SK-N-SH (cell line): Measurements from ENCODE around the gene EME2. TPM values are rescaled to one million over a fixed set of nuclear protein-coding genes. Genes with fewer than 3 reads are reported as not detected.

Experiments
- CTCF ChIA-PET: fragments of 300-600, 350-600 bp; formaldehyde crosslinking; extraction: SDS; loops from one replicate; lab custom pipeline; 2021; lab: Yijun Ruan, JAX
- POLR2A ChIA-PET: fragments of 350-600 bp; sonication (Branson Sonifier 250); formaldehyde crosslinking; extraction: SDS; loops from one replicate; lab custom pipeline; 2020; ENCODE audit warnings: antibody characterized with exemption, inconsistent platforms; lab: Yijun Ruan, JAX
- DNase-seq: peaks from one replicate; pipeline ENCODE4 v3.0.0; 2012
- H2AFZ ChIP-seq: fragments of 200-600 bp; sonication (generic); 2 replicates; pipeline ENCODE4 v1.8.1; 2016; ENCODE audit warnings: antibody characterized with exemption, mild to moderate bottlenecking, low read depth
- H3F3A ChIP-seq: fragments of 200-600 bp; sonication (generic); replicated peaks from 2 replicates; pipeline ENCODE3; 2016; ENCODE audit warnings: antibody characterized with exemption, mild to moderate bottlenecking; ENCODE audit not compliant: insufficient read depth
- H3K27ac ChIP-seq, 2 experiments: fragments of 200-500 bp in 1 of 2; fragments of 200-600 bp in 1 of 2; sonication (Bioruptor generic) in 1 of 2; sonication (generic), shearing (Covaris generic) in 1 of 2; 2 replicates each; pipeline versions ENCODE4 v1.5.1 to v1.6.1; 2014 to 2016; ENCODE audit warnings: low read depth in 2 of 2, inconsistent platforms in 1 of 2, low read length in 1 of 2, mild to moderate bottlenecking in 1 of 2, mixed read lengths in 1 of 2
- H3K27me3 ChIP-seq: fragments of 200-600 bp; sonication (generic), shearing (Covaris generic); 2 replicates; pipeline ENCODE4 v1.6.1; 2016; ENCODE audit warnings: mixed run types; ENCODE audit not compliant: insufficient read depth
- H3K36me3 ChIP-seq, 2 experiments: fragments of 200-500 bp in 1 of 2; fragments of 200-600 bp in 1 of 2; sonication (Bioruptor generic) in 1 of 2; sonication (generic) in 1 of 2; replicated peaks in 1 of 2; 2 replicates each; pipeline versions ENCODE3 to v1.5.1; 2014 to 2016; ENCODE audit warnings: low read length in 1 of 2, mild to moderate bottlenecking in 1 of 2; ENCODE audit not compliant: insufficient read depth in 2 of 2, control insufficient read depth in 1 of 2
- H3K4me1 ChIP-seq, 2 experiments: fragments of 200-500 bp in 1 of 2; fragments of 200-600 bp in 1 of 2; sonication (Bioruptor generic) in 1 of 2; sonication (generic), shearing (Covaris generic) in 1 of 2; 2 replicates each; pipeline versions ENCODE4 v1.5.1 to v1.6.1; 2014 to 2016; ENCODE audit warnings: low read depth in 1 of 2, low read length in 1 of 2, mixed run types in 1 of 2; ENCODE audit not compliant: insufficient read depth in 2 of 2, control insufficient read depth in 1 of 2
- H3K4me2 ChIP-seq: fragments of 200-600 bp; sonication (generic), shearing (Covaris generic); 2 replicates; pipeline ENCODE4 v1.6.1; 2017; ENCODE audit warnings: mixed run types
- H3K4me3 ChIP-seq, 2 experiments: fragments of 200-500 bp in 1 of 2; fragments of 200-600 bp in 1 of 2; sonication (Bioruptor generic) in 1 of 2; sonication (generic), shearing (Covaris generic) in 1 of 2; 2 replicates each; pipeline versions ENCODE4 v1.5.1 to v1.8.1; 2014 to 2016; ENCODE audit warnings: low read depth in 2 of 2, inconsistent platforms in 1 of 2, low read length in 1 of 2, mild to moderate bottlenecking in 1 of 2, mixed read lengths in 1 of 2, moderate library complexity in 1 of 2
- H3K79me2 ChIP-seq: fragments of 200-600 bp; sonication (generic); 2 replicates; pipeline ENCODE4 v1.8.1; 2017; ENCODE audit warnings: mild to moderate bottlenecking; ENCODE audit not compliant: insufficient read depth
- H3K9ac ChIP-seq: fragments of 200-600 bp; sonication (generic); 2 replicates; pipeline ENCODE4 v1.6.1; 2017; ENCODE audit warnings: mixed run types
- H3K9me2 ChIP-seq: fragments of 200-600 bp; sonication (generic); 2 replicates; pipeline ENCODE4 v1.6.1; 2017; ENCODE audit warnings: mixed run types
- H3K9me3 ChIP-seq: fragments of 200-600 bp; sonication (generic); 2 replicates; pipeline ENCODE4 v1.6.1; 2017; ENCODE audit warnings: mixed run types, mild to moderate bottlenecking, moderate library complexity
- H4K20me1 ChIP-seq: fragments of 200-600 bp; sonication (generic); 2 replicates; pipeline ENCODE4 v1.6.1; 2017; ENCODE audit warnings: mild to moderate bottlenecking, mixed run types; ENCODE audit not compliant: insufficient read depth
- CHD2 ChIP-seq: fragments of 150-350 bp; IDR thresholded peaks from 2 replicates; pipeline ENCODE4 v1.6.1; 2018; ENCODE audit warnings: low read length; ENCODE audit not compliant: partially characterized antibody
- FOSL2 ChIP-seq: IDR thresholded peaks from 2 replicates; pipeline ENCODE4 v1.4.0; 2012; ENCODE audit warnings: low read depth, mild to moderate bottlenecking, moderate library complexity, borderline replicate concordance
- JUND ChIP-seq: IDR thresholded peaks from 2 replicates; pipeline ENCODE4 v1.4.0; 2012
- POLR2AphosphoS5 ChIP-seq: IDR thresholded peaks from 2 replicates; pipeline ENCODE4 v1.6.1; 2012; ENCODE audit warnings: low read depth, low read length
- RCOR1 ChIP-seq: fragments of 150-350 bp; IDR thresholded peaks from 2 replicates; pipeline ENCODE4 v1.6.1; 2017; ENCODE audit warnings: antibody characterized with exemption, low read length
- YY1 ChIP-seq: IDR thresholded peaks from 2 replicates; pipeline ENCODE4 v1.4.0; 2012; ENCODE audit warnings: low read depth, mild to moderate bottlenecking
- WGBS: methylation state at CpG from one replicate; pipeline ENCODE4 v1.1.6; 2017; ENCODE audit warnings: low lambda C conversion rate; 5-methylcytosine and 5-hydroxymethylcytosine counted together
- polyA plus RNA-seq, 3 experiments: library from polyadenylated mRNA; depleted of rRNA; stranded (reverse); fragments of >200 nt; gene quantifications; 2 replicates each; pipeline ENCODE4 v1.2.3, GENCODE V29; 2012
- TF ChIP-seq, protein P1 (sequence below): IDR thresholded peaks from 2 replicates; pipeline ENCODE4; 2012
- TF ChIP-seq, protein P2 (sequence below): IDR thresholded peaks from 2 replicates; pipeline ENCODE4 v1.6.1; 2012; ENCODE audit warnings: mild to moderate bottlenecking, low read depth, low read length, moderate library complexity

The EME2 gene
- polyA plus RNA-seq, 1 of the 3 experiments (the other 2 are of a cell fraction), result 10.1 TPM

DNA sequence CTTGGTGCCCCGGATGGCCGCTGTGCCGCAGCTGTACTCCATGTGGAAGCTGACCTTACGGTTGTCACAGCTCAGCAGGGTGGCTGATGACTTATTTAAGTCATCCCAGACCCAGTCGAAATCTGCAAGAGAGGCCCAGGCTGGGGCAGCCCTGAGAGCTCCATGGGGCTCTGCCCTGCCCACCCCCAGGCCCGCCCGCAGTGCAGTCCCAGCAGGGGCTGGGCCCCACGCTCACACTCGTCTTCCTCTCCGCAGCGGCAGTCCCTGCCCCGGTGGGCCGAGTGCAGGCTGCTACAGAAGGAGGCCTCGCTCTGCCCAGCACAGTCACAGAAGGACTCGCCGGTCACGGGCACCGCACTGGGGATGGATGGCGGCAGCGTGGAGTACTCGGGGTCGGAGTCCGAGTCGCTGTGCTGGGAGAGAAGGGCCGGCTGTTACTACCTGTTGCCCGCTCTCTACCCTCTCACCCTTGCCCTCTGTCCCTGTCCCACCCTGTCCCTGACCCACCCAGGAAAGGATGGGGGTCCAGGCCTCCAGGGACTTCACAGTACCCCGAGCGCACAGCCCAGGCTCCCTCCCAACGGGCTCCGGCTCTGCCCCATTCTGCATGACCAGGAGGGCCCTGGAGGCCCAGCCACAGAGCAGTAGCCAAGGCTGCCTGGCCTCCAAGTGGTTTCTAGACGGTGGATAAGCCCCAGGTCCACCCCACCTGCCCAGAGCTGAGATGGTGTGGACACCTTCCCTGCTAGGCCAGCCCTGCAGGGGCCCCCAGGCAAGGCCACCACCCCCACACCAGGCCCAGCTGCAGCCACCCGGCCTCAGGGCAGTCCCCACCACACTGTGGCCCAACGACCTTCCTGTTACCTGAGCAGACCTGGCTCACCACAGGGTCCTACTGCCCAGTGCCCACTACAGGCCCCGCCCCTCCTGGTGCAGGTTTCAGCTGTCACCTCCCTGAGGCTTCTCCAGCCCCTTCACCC lies 5.9 kb downstream of the EME2 start:
- Histone ChIP-seq H3K27me3 (no peaks in the 10 kb centered on the region), H3K79me2 (peaks cover 42% of the 10 kb centered on the region), H3K36me3 (peaks cover 3 to 37% of the 10 kb centered on the region in 2 experiments), H3K9me3 (no peaks in the 10 kb centered on the region), H2AFZ (no peak overlapping the region), H3F3A (peaks cover 8% of the 10 kb centered on the region), H3K9me2 (no peaks in the 10 kb centered on the region), H3K4me2 (no peak overlapping the region), H3K4me1 (peaks cover 0 to 21% of the 10 kb centered on the region in 2 experiments; a peak in 2 of 4 replicates), H3K9ac (no peak overlapping the region), H3K4me3 (no peak overlapping the region), H4K20me1 (peaks cover 13% of the 10 kb centered on the region; the same call in 1 of the 2 replicates), H3K27ac (no peak overlapping the region)
- no peak for DNase-seq
- CTCF ChIA-PET, result interaction anchor here (0.6 kb wide), 1 partner anchor 375 kb away, joined by 4 read pairs; no protein-coding TSS in a partner anchor
- 93% methylated on average over 22 of the region's 34 CpGs for whole genome bisulfite sequencing
- POLR2A ChIA-PET, result no interaction called here
- TF ChIP-seq RCOR1 (no peak), POLR2AphosphoS5 (peak; percentile 24), CHD2 (no peak), FOSL2 (no peak)
- TF ChIP-seq, protein P1, sequence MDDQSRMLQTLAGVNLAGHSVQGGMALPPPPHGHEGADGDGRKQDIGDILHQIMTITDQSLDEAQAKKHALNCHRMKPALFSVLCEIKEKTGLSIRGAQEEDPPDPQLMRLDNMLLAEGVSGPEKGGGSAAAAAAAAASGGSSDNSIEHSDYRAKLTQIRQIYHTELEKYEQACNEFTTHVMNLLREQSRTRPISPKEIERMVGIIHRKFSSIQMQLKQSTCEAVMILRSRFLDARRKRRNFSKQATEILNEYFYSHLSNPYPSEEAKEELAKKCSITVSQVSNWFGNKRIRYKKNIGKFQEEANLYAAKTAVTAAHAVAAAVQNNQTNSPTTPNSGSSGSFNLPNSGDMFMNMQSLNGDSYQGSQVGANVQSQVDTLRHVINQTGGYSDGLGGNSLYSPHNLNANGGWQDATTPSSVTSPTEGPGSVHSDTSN, result no peak
- TF ChIP-seq, protein P2, sequence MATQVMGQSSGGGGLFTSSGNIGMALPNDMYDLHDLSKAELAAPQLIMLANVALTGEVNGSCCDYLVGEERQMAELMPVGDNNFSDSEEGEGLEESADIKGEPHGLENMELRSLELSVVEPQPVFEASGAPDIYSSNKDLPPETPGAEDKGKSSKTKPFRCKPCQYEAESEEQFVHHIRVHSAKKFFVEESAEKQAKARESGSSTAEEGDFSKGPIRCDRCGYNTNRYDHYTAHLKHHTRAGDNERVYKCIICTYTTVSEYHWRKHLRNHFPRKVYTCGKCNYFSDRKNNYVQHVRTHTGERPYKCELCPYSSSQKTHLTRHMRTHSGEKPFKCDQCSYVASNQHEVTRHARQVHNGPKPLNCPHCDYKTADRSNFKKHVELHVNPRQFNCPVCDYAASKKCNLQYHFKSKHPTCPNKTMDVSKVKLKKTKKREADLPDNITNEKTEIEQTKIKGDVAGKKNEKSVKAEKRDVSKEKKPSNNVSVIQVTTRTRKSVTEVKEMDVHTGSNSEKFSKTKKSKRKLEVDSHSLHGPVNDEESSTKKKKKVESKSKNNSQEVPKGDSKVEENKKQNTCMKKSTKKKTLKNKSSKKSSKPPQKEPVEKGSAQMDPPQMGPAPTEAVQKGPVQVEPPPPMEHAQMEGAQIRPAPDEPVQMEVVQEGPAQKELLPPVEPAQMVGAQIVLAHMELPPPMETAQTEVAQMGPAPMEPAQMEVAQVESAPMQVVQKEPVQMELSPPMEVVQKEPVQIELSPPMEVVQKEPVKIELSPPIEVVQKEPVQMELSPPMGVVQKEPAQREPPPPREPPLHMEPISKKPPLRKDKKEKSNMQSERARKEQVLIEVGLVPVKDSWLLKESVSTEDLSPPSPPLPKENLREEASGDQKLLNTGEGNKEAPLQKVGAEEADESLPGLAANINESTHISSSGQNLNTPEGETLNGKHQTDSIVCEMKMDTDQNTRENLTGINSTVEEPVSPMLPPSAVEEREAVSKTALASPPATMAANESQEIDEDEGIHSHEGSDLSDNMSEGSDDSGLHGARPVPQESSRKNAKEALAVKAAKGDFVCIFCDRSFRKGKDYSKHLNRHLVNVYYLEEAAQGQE, result no peak

DNA sequence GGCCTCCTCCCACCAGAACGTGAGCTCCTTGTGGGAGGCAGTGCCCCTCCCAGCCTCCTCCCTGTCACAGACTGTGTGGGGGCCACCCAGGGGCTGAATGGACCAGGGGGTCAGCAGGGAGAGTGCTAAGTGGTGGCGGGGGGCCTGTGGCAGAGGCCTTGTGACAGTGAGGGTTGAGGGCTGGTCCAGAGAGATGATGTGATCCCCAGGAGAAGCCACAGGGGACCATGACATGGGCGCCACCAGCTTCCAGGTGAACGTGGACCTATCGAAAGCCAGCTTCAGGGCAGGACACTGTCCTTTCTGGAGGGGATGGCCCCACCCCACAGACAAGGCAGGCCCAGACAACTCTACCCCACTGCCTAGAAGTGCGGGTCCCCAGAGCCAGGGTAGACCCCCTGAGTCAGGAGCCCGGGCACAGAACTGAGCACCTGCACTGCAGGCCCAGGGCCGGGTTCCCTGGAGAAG lies 6.7 kb downstream of the EME2 start:
- 93% methylated on average over 4 of the region's 8 CpGs for WGBS
- CTCF ChIA-PET, result interaction anchor here (0.6 kb wide), 1 partner anchor 374 kb away, joined by 4 read pairs; no protein-coding TSS in a partner anchor
- H3K9me2 ChIP-seq, result no peaks in the 10 kb centered on the region
- no peak overlapping the region for H3K4me3 ChIP-seq
- DNase-seq, result no peak
- H3F3A ChIP-seq, result peaks cover 8% of the 10 kb centered on the region
- no peak overlapping the region for H3K27ac ChIP-seq
- H3K79me2 ChIP-seq, result peaks cover 42% of the 10 kb centered on the region
- H4K20me1 ChIP-seq, result peaks cover 13% of the 10 kb centered on the region; the same call in 1 of the 2 replicates
- POLR2A ChIA-PET, result interaction anchor here (0.7 kb wide), 1 partner anchor 117 kb away, joined by 3 read pairs; no protein-coding TSS in a partner anchor
- H3K36me3 ChIP-seq, result peaks cover 3 to 37% of the 10 kb centered on the region in 2 experiments
- H3K4me2 ChIP-seq, result no peak overlapping the region
- no peaks in the 10 kb centered on the region for H3K9me3 ChIP-seq
- no peaks in the 10 kb centered on the region for H3K27me3 ChIP-seq
- no peak overlapping the region for H3K9ac ChIP-seq
- H3K4me1 ChIP-seq, result peaks cover 0 to 15% of the 10 kb centered on the region in 2 experiments; a peak in 2 of 4 replicates
- no peak overlapping the region for H2AFZ ChIP-seq
- TF ChIP-seq POLR2AphosphoS5 (no peak), YY1 (no peak), JUND (peak; percentile 5; the same call in 1 of the 2 replicates)
- TF ChIP-seq, protein P1, result no peak; the same call in 1 of the 2 replicates
